Naive thymus-derived CD4-positive, alpha-beta T cell (primary cell): ENCODE results near the gene TYW1B. TPM values are rescaled to one million over a fixed set of nuclear protein-coding genes. Genes with fewer than 3 reads are reported as not detected.
"Not testable (repeated sequence)": the region's sequence is repeated elsewhere in the genome, so short reads cannot be mapped to it uniquely, and the experiment has no call there.

Experiments
- ATAC-seq: fragments of 150-1000 bp; cut with Tn5 transposase; 2 replicates; pipeline ENCODE4 v1.10.0; 2021; ENCODE audit warnings: mild to moderate bottlenecking, moderate library complexity
- CTCF ChIA-PET: fragments of 350-600 bp; sonication (Branson Sonifier 250); formaldehyde crosslinking; loops from one replicate; lab custom pipeline; 2021; ENCODE audit warnings: antibody characterized with exemption; lab: Charles Lee
- POLR2A ChIA-PET: fragments of 350-600 bp; sonication (Branson Sonifier 250); formaldehyde crosslinking; loops from one replicate; lab custom pipeline; 2021; ENCODE audit warnings: antibody characterized with exemption, inconsistent platforms; lab: Charles Lee
- DNase-seq, 9 donors: peaks; one replicate each; pipeline versions ENCODE4 v3.0.0 to v3.0.0-alpha.2; 2020 to 2022; ENCODE audit warnings: mixed read lengths in 1 of 9
- H3K27ac ChIP-seq: one replicate; pipeline ENCODE4 v1.7.0; 2013; ENCODE audit warnings: mild to moderate bottlenecking, low read depth, low read length, moderate library complexity
- H3K27me3 ChIP-seq, 2 donors: one replicate each; pipeline ENCODE4 v1.7.0; 2013; ENCODE audit warnings: low read length in 2 of 2, mild to moderate bottlenecking in 2 of 2, moderate library complexity in 2 of 2; ENCODE audit not compliant: control insufficient read depth in 2 of 2, insufficient read depth in 2 of 2
- H3K36me3 ChIP-seq, 3 experiments: 1 replicate in 2 of 3; 2 replicates in 1 of 3; pipeline ENCODE4 v1.7.0; 2013; ENCODE audit warnings: low read length in 3 of 3, mild to moderate bottlenecking in 3 of 3, moderate library complexity in 1 of 3; ENCODE audit not compliant: insufficient read depth in 3 of 3, control insufficient read depth in 2 of 3
- H3K4me1 ChIP-seq, 2 donors: one replicate each; pipeline ENCODE4 v1.7.0; 2013; ENCODE audit warnings: low read length in 2 of 2, mild to moderate bottlenecking in 2 of 2, moderate library complexity in 1 of 2; ENCODE audit not compliant: control insufficient read depth in 2 of 2, insufficient read depth in 2 of 2
- H3K4me3 ChIP-seq: 2 replicates; pipeline ENCODE4 v1.7.0; 2013; ENCODE audit warnings: mild to moderate bottlenecking, low read length
- H3K9me3 ChIP-seq, 3 experiments: 1 replicate in 2 of 3; 2 replicates in 1 of 3; pipeline ENCODE4 v1.7.0; 2013; ENCODE audit warnings: low read length in 3 of 3; ENCODE audit not compliant: control insufficient read depth in 2 of 3
- H3K27ac Mint-ChIP-seq, 9 donors: one replicate each; pipeline ENCODE4 v1.8.0; 2020 to 2022; ENCODE audit warnings: mixed read lengths in 9 of 9, mild to moderate bottlenecking in 8 of 9, moderate library complexity in 5 of 9, inconsistent platforms in 2 of 9
- H3K27me3 Mint-ChIP-seq, 5 donors: one replicate each; pipeline ENCODE4 v1.8.0; 2021 to 2022; ENCODE audit warnings: mixed read lengths in 5 of 5, mild to moderate bottlenecking in 1 of 5
- H3K36me3 Mint-ChIP-seq, 5 donors: one replicate each; pipeline ENCODE4 v1.8.0; 2020 to 2022; ENCODE audit warnings: mixed read lengths in 5 of 5, mild to moderate bottlenecking in 3 of 5, inconsistent platforms in 1 of 5
- H3K4me1 Mint-ChIP-seq, 7 donors: one replicate each; pipeline ENCODE4 v1.8.0; 2020 to 2022; ENCODE audit warnings: mixed read lengths in 7 of 7, mild to moderate bottlenecking in 3 of 7, inconsistent platforms in 1 of 7
- H3K4me3 Mint-ChIP-seq, 10 donors: one replicate each; pipeline ENCODE4 v1.8.0; 2020 to 2022; ENCODE audit warnings: mild to moderate bottlenecking in 10 of 10, mixed read lengths in 10 of 10, moderate library complexity in 6 of 10, inconsistent platforms in 2 of 10
- H3K9me3 Mint-ChIP-seq, 11 donors: one replicate each; pipeline ENCODE4 v1.8.0; 2020 to 2022; ENCODE audit warnings: mixed read lengths in 11 of 11, mild to moderate bottlenecking in 4 of 11, inconsistent platforms in 1 of 11, moderate library complexity in 1 of 11
- intact Hi-C, 2 donors: fragments of 100-400 bp; cut with micrococcal nuclease; formaldehyde crosslinking; loops; one replicate each; pipeline ENCODE4 v1.15.1; 2023
- polyA plus RNA-seq, 2 donors: library from polyadenylated mRNA; unstranded; fragments of 300-500 nt; fragmentation: Illumina TruSeq; gene quantifications; one replicate each; pipeline ENCODE4 v1.2.3, GENCODE V29; 2021
- total RNA-seq, 6 experiments: library from RNA in 5 of 6; stranded (reverse) in 5 of 6; gene quantifications; 1 replicate in 5 of 6; 2 replicates in 1 of 6; pipeline ENCODE4 v1.2.3 and lab custom pipeline; 2021 to 2026

The TYW1B gene
- total and polyA plus RNA-seq, 7 experiments from 2014 or later, result 1.2 to 8.2 (median 5.4) TPM

GRCh38 chr7:72697066-72697465 lies 130.9 kb downstream of the TYW1B start:
- POLR2A ChIA-PET, H3K4me1 Mint-ChIP-seq, H3K9me3 Mint-ChIP-seq, H3K27me3 ChIP-seq, H3K9me3 ChIP-seq, H3K4me1 ChIP-seq, DNase-seq, ATAC-seq, H3K27me3 Mint-ChIP-seq, H3K27ac Mint-ChIP-seq, H3K4me3 Mint-ChIP-seq, H3K36me3 ChIP-seq, intact Hi-C loops, H3K4me3 ChIP-seq, CTCF ChIA-PET, H3K27ac ChIP-seq: not testable (repeated sequence)
- peaks cover 0 to 45% (median 24%) of the 10 kb centered on the region in 5 donors for H3K36me3 Mint-ChIP-seq

GRCh38 chr7:72696643-72697042 lies 131.4 kb downstream of the TYW1B start:
- POLR2A ChIA-PET, H3K4me1 Mint-ChIP-seq, H3K4me1 ChIP-seq, ATAC-seq, H3K4me3 ChIP-seq, H3K36me3 ChIP-seq, H3K9me3 Mint-ChIP-seq, H3K27me3 ChIP-seq, H3K4me3 Mint-ChIP-seq, DNase-seq, CTCF ChIA-PET, H3K9me3 ChIP-seq, intact Hi-C loops, H3K27ac Mint-ChIP-seq, H3K27ac ChIP-seq, H3K27me3 Mint-ChIP-seq: not testable (repeated sequence)
- peaks cover 0 to 40% (median 21%) of the 10 kb centered on the region in 5 donors for H3K36me3 Mint-ChIP-seq

- CTCF ChIA-PET, H3K27ac ChIP-seq, intact Hi-C loops, H3K4me3 Mint-ChIP-seq, H3K4me1 Mint-ChIP-seq, H3K27me3 ChIP-seq, H3K9me3 ChIP-seq, DNase-seq, POLR2A ChIA-PET, ATAC-seq, H3K36me3 ChIP-seq, H3K4me3 ChIP-seq, H3K27me3 Mint-ChIP-seq, H3K4me1 ChIP-seq, H3K27ac Mint-ChIP-seq, H3K9me3 Mint-ChIP-seq: not testable (repeated sequence)
- H3K36me3 Mint-ChIP-seq, result peaks cover 0 to 33% (median 18%) of the 10 kb centered on the region in 5 donors
These were observed 132.5 kb downstream of the TYW1B start for GRCh38 chr7:72695482-72695881.

- CTCF ChIA-PET, DNase-seq, H3K27me3 Mint-ChIP-seq, H3K36me3 ChIP-seq, H3K27me3 ChIP-seq, H3K27ac Mint-ChIP-seq, H3K4me3 ChIP-seq, ATAC-seq, H3K4me1 Mint-ChIP-seq, POLR2A ChIA-PET, H3K4me1 ChIP-seq, H3K27ac ChIP-seq, intact Hi-C loops, H3K4me3 Mint-ChIP-seq, H3K9me3 ChIP-seq, H3K9me3 Mint-ChIP-seq: not testable (repeated sequence)
- H3K36me3 Mint-ChIP-seq, result peaks cover 3 to 43% (median 25%) of the 10 kb centered on the region in 5 donors
These were observed 136.6 kb downstream of the TYW1B start for GRCh38 chr7:72691442-72691841.

- CTCF ChIA-PET, H3K4me3 ChIP-seq, H3K4me3 Mint-ChIP-seq, POLR2A ChIA-PET, H3K9me3 ChIP-seq, H3K4me1 ChIP-seq, H3K27me3 Mint-ChIP-seq, H3K9me3 Mint-ChIP-seq, ATAC-seq, intact Hi-C loops, DNase-seq, H3K36me3 ChIP-seq, H3K27ac ChIP-seq, H3K27ac Mint-ChIP-seq, H3K27me3 ChIP-seq, H3K4me1 Mint-ChIP-seq: not testable (repeated sequence)
- H3K36me3 Mint-ChIP-seq, result peaks cover 4 to 44% (median 21%) of the 10 kb centered on the region in 5 donors
These were observed 137.8 kb downstream of the TYW1B start for GRCh38 chr7:72690177-72690576.

GRCh38 chr7:72689344-72689743 lies 138.7 kb downstream of the TYW1B start:
- H3K36me3 ChIP-seq, intact Hi-C loops, POLR2A ChIA-PET, ATAC-seq, H3K9me3 Mint-ChIP-seq, H3K4me1 Mint-ChIP-seq, H3K27me3 Mint-ChIP-seq, H3K4me3 Mint-ChIP-seq, H3K27me3 ChIP-seq, DNase-seq, H3K27ac ChIP-seq, H3K4me1 ChIP-seq, CTCF ChIA-PET, H3K4me3 ChIP-seq, H3K9me3 ChIP-seq: not testable (repeated sequence)
- Mint-ChIP-seq H3K36me3 (peaks cover 4 to 38% (median 18%) of the 10 kb centered on the region in 5 donors), H3K27ac (peak overlapping the region in 1 of 9 donors; percentile 5)

- H3K27me3 ChIP-seq, H3K36me3 ChIP-seq, H3K4me1 ChIP-seq, CTCF ChIA-PET, intact Hi-C loops, H3K27ac ChIP-seq, H3K27ac Mint-ChIP-seq, H3K4me3 Mint-ChIP-seq, H3K9me3 Mint-ChIP-seq, DNase-seq, ATAC-seq, H3K4me3 ChIP-seq, POLR2A ChIA-PET, H3K9me3 ChIP-seq, H3K27me3 Mint-ChIP-seq: not testable (repeated sequence)
- Mint-ChIP-seq H3K36me3 (peaks cover 3 to 46% (median 31%) of the 10 kb centered on the region in 5 donors), H3K4me1 (peaks cover 4 to 20% (median 17%) of the 10 kb centered on the region in 7 donors)
These were observed 146.8 kb downstream of the TYW1B start for GRCh38 chr7:72681211-72681610.
